AG10803 (cell line): ENCODE measurements around the gene PAX4.
A peak's percentile ranks its signal among the peaks of the same experiment; 100 is the strongest.

Experiments
- DNase-seq: peaks from one replicate; pipeline ENCODE4 v3.0.0; 2010; ENCODE audit warnings: low read depth
- H3K4me3 ChIP-seq: 2 replicates; pipeline ENCODE4 v1.5.1; 2011; ENCODE audit warnings: mild to moderate bottlenecking, low read length, control low read depth
- TF ChIP-seq, protein P1 (sequence below): conservative IDR thresholded peaks from 2 replicates; pipeline ENCODE4 v1.5.1; 2011; ENCODE audit warnings: mild to moderate bottlenecking, low read length, control low read depth, inconsistent platforms

The PAX4 gene

DNA sequence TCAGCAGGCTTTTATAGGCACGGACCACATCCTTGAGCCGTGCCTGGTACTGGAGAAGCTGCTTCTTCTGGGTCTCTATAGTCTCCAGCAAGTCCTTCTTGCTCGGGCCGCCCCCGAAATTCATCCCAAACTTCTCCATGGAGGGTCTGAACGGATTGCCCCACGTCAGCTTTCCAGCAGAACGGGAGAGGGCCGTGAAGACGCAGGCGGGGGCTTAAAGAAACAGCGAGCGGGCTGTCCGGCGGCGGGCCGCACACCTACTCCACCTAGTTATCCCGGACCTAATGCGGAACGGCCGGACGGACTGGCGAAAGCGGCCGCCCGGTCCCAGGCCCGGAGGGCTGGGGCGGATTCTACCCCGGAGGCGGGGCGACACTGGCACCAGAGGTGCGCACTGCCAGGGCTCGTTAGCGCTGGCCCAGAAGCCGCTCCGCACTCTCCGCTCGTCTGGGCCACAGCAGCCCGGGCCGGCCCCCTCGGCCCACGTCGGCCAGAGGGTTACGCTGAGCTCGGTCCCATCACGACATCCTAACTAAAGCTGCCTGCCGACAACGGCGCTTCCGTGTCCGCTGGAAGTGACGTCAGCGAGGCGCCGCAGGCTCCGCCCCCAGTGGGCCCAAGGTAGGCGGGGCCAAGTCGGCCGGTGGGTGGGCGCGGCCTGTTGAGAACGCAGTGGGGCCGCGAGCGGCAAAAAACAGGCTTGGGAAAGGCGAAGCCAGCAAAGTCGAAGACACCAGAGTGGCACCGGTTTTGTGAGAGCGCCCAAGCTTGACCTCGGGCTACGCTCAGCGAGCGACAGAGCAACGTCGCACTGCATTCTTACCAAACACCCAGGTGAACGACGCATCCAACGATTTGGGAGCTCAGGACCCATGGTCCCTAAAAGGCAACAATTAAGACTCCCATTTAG is 32.6 kb downstream of the PAX4 start, which contains the start of gene GCC1:
Gene GCC1, minus strand, starts transcription at position 553 of the 910 bp plus-strand sequence. Its CDS starts 414 bp downstream, at position 139.
- TF ChIP-seq, protein P1, sequence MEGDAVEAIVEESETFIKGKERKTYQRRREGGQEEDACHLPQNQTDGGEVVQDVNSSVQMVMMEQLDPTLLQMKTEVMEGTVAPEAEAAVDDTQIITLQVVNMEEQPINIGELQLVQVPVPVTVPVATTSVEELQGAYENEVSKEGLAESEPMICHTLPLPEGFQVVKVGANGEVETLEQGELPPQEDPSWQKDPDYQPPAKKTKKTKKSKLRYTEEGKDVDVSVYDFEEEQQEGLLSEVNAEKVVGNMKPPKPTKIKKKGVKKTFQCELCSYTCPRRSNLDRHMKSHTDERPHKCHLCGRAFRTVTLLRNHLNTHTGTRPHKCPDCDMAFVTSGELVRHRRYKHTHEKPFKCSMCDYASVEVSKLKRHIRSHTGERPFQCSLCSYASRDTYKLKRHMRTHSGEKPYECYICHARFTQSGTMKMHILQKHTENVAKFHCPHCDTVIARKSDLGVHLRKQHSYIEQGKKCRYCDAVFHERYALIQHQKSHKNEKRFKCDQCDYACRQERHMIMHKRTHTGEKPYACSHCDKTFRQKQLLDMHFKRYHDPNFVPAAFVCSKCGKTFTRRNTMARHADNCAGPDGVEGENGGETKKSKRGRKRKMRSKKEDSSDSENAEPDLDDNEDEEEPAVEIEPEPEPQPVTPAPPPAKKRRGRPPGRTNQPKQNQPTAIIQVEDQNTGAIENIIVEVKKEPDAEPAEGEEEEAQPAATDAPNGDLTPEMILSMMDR = no peak
- DNase-seq = peak; percentile 84

DNA sequence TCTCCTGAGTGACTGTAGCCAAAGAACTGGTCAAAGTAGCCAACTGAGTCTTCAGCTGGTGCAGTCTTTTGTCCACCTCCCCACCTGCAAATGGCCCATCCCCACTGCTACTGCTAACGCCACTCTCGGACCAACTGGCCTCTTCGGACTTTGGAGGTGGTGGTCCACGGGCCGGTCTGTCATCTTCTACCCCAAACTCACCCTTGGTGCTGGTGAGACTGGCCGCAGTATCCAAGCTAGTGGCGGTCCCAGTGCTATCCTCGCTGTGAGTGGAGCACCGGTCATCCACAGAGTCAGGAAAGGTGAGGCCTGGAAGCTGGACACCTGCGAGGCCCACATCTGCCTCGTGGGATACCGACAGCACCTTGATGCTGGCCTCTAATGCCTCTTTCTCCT is 33.3 kb downstream of the PAX4 start:
- TF ChIP-seq, protein P1 = no peak
- DNase-seq = no peak
- H3K4me3 ChIP-seq = peak overlapping the region; percentile 94

More for the DNA sequence above, 32.6 kb downstream of the PAX4 start, which contains the start of gene GCC1:
- peak within 1 kb of the TSS; percentile 94 for H3K4me3 ChIP-seq

DNA sequence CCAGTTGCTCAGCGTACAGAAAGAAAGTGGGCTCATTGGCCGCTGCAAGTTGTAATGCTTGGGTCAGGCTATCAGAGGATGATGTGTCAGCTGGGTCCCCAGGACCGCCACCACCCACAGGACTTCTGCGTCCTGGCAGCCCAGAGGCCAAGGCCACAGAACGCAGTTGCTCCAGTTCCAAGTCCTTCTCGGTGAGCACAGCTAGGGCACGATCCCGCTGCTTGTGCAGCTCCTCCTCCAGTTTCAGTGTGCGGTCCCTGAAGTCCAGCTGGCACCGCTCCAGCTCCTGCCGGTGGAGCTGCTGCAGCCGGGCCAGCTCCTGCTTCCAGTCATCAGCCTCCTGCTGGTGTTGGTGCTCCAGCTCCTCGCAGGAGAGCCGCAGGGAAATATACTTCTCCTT is 35.6 kb downstream of the PAX4 start:
- H3K4me3 ChIP-seq = no peak overlapping the region
- TF ChIP-seq, protein P1 = no peak
- DNase-seq = no peak

DNA sequence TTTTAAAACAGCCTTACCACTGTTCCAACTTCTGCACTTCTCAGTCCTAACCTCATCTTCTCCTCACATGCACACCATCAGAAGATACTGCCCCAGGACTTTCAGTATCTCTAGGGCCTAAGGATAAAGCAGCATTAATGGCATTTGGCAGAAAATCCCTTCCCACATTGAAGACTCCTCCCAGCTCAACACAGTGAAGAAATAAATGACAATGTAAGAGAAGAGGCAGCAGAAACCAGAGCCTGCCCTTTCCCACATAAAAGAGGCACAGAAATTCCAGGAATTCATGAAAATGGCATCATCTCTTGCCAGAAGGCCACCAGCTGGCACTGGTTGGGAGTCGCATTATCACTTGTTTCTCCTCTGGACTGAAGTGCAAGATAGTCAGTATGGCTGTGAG is 36.2 kb downstream of the PAX4 start:
- no peak overlapping the region for H3K4me3 ChIP-seq
- DNase-seq = peak; percentile 70
- TF ChIP-seq, protein P1 = no peak

DNA sequence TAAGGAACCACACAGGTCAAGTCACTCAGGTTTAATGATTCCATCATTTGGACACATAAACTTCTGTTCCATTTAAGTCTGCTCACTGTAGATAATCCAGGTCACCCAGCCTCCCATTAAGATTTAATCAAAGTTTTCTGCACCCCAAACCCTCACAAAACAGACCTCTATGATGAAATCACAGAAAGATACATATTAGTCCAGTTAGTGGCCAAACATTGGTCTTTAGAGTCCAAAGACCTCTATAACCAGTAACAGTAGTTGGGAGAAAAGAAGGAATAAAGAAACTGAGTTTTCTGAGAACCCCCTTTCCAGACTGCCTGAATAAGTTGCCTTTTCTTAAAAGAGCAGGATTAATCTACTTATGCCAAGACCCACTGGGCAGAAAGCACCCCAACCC is 37.3 kb downstream of the PAX4 start:
- TF ChIP-seq, protein P1 = no peak
- no peak overlapping the region for H3K4me3 ChIP-seq
- no peak for DNase-seq

DNA sequence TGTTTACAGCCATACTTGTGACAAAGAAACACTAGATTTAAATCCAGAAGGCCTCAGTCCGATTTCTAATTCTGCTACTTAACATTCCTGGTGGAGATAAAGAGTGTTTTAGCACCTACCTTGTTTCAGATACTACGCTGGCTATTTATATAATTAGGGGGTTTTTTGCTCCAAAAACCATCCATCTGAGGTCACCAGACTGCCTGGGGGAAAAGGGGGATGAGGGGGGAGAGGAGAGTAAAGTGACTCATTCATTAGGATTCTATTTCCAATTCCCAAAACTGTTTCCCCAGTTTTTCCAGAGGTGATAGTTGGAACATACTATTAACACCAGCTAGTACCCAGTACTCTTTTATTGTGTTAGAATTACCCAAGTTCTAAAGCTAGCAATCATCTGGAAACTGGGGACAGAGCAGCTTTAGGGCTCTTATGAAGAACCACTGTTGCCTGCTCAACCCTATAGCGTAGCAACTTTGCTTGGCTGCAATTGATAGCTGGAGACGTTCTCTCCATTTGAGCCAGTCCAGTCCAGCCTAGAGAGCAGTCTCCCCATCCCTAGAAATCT is 39.1 kb downstream of the PAX4 start:
- TF ChIP-seq, protein P1 = no peak
- no peak overlapping the region for H3K4me3 ChIP-seq
- no peak for DNase-seq
